PFSK-1 (cell line): ENCODE data around the gene DPCD.

Experiments used
- FOXP2 ChIP-seq: optimal IDR thresholded peaks from 2 replicates; pipeline ENCODE3; 2011; ENCODE audit warnings: borderline replicate concordance, control low read depth, inconsistent platforms; ENCODE audit not compliant: insufficient read depth; ENCODE audit errors: extremely low read length, extremely low read depth
- POLR2AphosphoS5 ChIP-seq: IDR thresholded peaks from 2 replicates; pipeline ENCODE4 v1.6.1; 2012; ENCODE audit warnings: low read depth, mild to moderate bottlenecking, control low read depth, low read length, moderate library complexity
- REST ChIP-seq, 2 experiments: IDR thresholded peaks; 2 replicates each; pipeline versions ENCODE4 v1.6.1 to v1.8.0; 2011 to 2012; ENCODE audit warnings: low read depth in 2 of 2, low read length in 2 of 2, control low read depth in 1 of 2, inconsistent platforms in 1 of 2, mild to moderate bottlenecking in 1 of 2, moderate library complexity in 1 of 2; ENCODE audit not compliant: insufficient read depth in 1 of 2
- SIN3A ChIP-seq: IDR thresholded peaks from 2 replicates; pipeline ENCODE4 v1.6.1; 2012; ENCODE audit warnings: mild to moderate bottlenecking, low read length, moderate library complexity, borderline replicate concordance; ENCODE audit not compliant: insufficient read depth

- no peak for TF ChIP-seq POLR2AphosphoS5
- no peak for TF ChIP-seq REST (IDR thresholded peaks at IDR 0.05; ENCODE audit: insufficient read depth in 1 of 2, low read depth in 2 of 2, low read length in 2 of 2)
- TF ChIP-seq FOXP2, result no peak
- TF ChIP-seq SIN3A, result no peak
Measured at GRCh38 chr10:101571271-101571925, 16.7 kb upstream of the DPCD start.
